ENCODE results near the gene NFIA.

GRCh38 chr1:61337037-61337436 lies 254.7 kb downstream of the NFIA start:
- TF ChIP-seq EZH2 (IDR thresholded peaks at IDR 0.05) (no peak), POLR2AphosphoS5 (IDR thresholded peaks at IDR 0.05; ENCODE audit: borderline replicate concordance, low read depth, low read length) (no peak)
